IgD-negative memory B cell (primary cell): ENCODE data around the gene SLC43A2. TPM values are rescaled to one million over a fixed set of nuclear protein-coding genes. Genes with fewer than 3 reads are reported as not detected.

Experiments used
- H3K27ac Mint-ChIP-seq, 3 donors: one replicate each; pipeline ENCODE4 v1.8.0; 2020 to 2022; ENCODE audit warnings: mild to moderate bottlenecking in 3 of 3, mixed read lengths in 3 of 3, moderate library complexity in 1 of 3
- H3K27me3 Mint-ChIP-seq: one replicate; pipeline ENCODE4 v1.8.0; 2021; ENCODE audit warnings: mixed read lengths
- H3K36me3 Mint-ChIP-seq: one replicate; pipeline ENCODE4 v1.8.0; 2020; ENCODE audit warnings: mild to moderate bottlenecking, mixed read lengths
- H3K4me1 Mint-ChIP-seq, 3 donors: one replicate each; pipeline ENCODE4 v1.8.0; 2020 to 2022; ENCODE audit warnings: mixed read lengths in 3 of 3, mild to moderate bottlenecking in 1 of 3
- H3K4me3 Mint-ChIP-seq, 4 donors: one replicate each; pipeline ENCODE4 v1.8.0; 2020 to 2022; ENCODE audit warnings: mild to moderate bottlenecking in 4 of 4, mixed read lengths in 4 of 4, moderate library complexity in 3 of 4
- H3K9me3 Mint-ChIP-seq, 3 donors: one replicate each; pipeline ENCODE4 v1.8.0; 2020 to 2021; ENCODE audit warnings: mixed read lengths in 3 of 3, mild to moderate bottlenecking in 1 of 3
- polyA plus RNA-seq: library from polyadenylated mRNA; unstranded; fragments of 300-500 nt; fragmentation: Illumina TruSeq; gene quantifications from one replicate; pipeline ENCODE4 v1.2.3, GENCODE V29; 2021

Gene SLC43A2
- polyA plus RNA-seq, 1 donor from 2014 or later: 27.3 TPM

GRCh38 chr17:1559047-1560043 lies 69.3 kb downstream of the SLC43A2 start:
- H3K9me3 Mint-ChIP-seq: no peaks in the 10 kb centered on the region
- H3K27me3 Mint-ChIP-seq: no peaks in the 10 kb centered on the region
- peak overlapping the region in 2 of 3 donors; percentile 37 to 75 for H3K27ac Mint-ChIP-seq
- H3K4me1 Mint-ChIP-seq: peaks cover 22 to 58% (median 45%) of the 10 kb centered on the region in 3 donors
- no peaks in the 10 kb centered on the region for H3K36me3 Mint-ChIP-seq
- peak overlapping the region in 2 of 4 donors; percentile 9 to 90 for H3K4me3 Mint-ChIP-seq

DNA sequence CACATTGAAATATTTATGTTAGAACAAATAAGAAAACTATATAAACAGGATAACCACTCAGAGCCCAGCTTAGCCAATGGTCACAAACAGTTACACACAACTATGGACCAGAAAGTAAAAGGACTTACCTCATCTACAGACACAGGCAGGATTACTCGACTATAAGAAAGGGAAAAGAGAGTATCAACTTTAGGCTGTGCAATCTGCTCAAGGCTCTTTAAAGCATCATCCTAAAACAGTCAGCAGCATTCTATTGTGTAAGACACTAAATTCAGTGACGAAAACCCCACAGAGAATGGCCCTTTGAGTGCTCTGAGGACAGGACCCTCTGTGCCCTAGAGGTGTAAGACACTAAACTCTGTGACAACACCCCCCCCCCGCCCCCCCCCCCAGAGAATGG lies 70.2 kb downstream of the SLC43A2 start:
- no peaks in the 10 kb centered on the region for H3K36me3 Mint-ChIP-seq
- peaks cover 26 to 61% (median 47%) of the 10 kb centered on the region in 3 donors for H3K4me1 Mint-ChIP-seq

DNA sequence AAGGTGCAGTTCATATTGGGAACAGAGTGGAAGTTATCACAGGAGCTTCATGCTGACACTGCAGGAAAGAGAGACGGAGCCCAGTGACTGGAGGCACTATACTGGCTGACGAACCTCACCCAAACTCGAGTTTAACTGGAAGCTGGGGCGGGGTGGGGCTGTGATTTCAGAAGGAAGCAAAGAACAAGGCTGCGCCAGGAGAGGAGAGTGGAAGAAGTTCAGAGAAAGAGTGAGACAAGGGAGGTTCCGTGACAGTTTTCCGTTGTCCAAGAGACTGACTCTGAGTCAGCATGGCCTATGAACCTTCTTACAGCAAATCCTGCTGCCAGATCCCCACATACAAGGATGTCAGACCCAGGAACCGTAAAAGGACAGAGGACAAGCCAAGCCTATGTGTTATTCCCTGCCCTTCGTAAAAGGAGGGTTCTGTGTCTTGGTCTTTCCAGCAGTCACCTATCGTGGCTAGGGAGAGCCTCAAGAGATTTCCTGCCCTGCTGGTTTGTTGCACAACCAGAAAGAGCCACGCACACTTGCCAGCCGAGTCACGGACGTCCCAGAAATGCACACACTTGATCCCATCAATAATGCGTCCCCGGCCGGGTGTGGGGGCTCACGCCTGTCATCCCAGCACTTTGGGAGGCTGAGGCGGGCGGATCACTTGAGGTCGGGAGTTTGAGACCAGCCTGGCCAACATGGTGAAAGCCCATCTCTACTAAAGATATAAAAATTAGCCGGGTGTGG lies 71.1 kb downstream of the SLC43A2 start:
- Mint-ChIP-seq H3K9me3 (no peaks in the 10 kb centered on the region), H3K4me3 (peak overlapping the region in 1 of 4 donors; percentile 69), H3K27me3 (no peaks in the 10 kb centered on the region), H3K4me1 (peaks cover 30 to 65% (median 51%) of the 10 kb centered on the region in 3 donors), H3K36me3 (no peaks in the 10 kb centered on the region), H3K27ac (peak overlapping the region; percentile 80 to 91 (median 89))

More for the DNA sequence above, 70.2 kb downstream of the SLC43A2 start:
- Mint-ChIP-seq H3K4me3 (no peak overlapping the region), H3K27ac (no peak overlapping the region), H3K27me3 (no peaks in the 10 kb centered on the region), H3K9me3 (no peaks in the 10 kb centered on the region)

DNA sequence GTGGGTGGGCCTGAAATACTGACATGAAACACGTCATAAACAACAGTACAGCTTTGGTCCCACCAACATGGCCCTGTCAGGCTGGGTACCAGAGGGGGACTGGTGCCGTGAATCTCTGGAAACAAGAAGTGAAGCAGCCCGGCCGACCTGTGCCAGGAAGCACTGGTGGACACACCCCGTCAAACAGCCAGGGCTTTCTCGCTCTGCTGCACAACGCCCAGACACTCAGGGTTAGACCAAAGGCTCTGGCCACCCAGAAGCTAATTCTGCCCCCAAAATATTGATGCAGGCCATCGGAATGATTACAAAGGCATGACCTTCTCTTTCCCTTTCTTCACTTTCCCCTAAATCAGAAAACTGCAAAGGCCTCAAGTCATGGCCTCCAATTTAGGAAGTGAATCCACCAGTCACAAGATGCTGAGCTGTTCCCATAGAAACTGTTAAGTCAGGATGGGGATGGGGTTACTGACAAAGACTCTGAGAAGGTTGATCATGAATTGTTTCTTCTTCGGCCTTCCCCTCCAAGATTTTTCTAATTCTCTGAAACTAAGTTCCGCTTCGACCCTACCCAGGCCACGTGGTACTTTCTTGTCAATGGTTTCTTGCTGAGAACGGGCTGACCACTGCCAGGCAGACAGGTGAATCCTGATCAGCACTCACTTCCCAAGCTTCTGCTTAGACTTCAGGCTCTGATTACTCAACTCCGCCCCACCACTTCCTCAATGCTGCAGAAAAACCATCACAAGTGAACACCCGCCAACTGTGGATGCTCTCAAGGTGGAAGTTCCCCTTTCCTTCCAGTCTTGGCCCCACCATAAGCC lies 72.8 kb downstream of the SLC43A2 start:
- peaks cover 30 to 58% (median 43%) of the 10 kb centered on the region in 3 donors for H3K4me1 Mint-ChIP-seq
- no peaks in the 10 kb centered on the region for H3K27me3 Mint-ChIP-seq
- no peaks in the 10 kb centered on the region for H3K36me3 Mint-ChIP-seq
- no peaks in the 10 kb centered on the region for H3K9me3 Mint-ChIP-seq
- H3K27ac Mint-ChIP-seq: peak overlapping the region; percentile 80 to 94 (median 89)
- H3K4me3 Mint-ChIP-seq: peak overlapping the region; percentile 61 to 91 (median 78)

GRCh38 chr17:1554751-1555540 lies 73.7 kb downstream of the SLC43A2 start:
- Mint-ChIP-seq H3K4me1 (peaks cover 30 to 51% (median 39%) of the 10 kb centered on the region in 3 donors), H3K9me3 (no peaks in the 10 kb centered on the region), H3K4me3 (peak overlapping the region in 3 of 4 donors; percentile 61 to 91 (median 80)), H3K36me3 (peaks cover 2% of the 10 kb centered on the region), H3K27ac (peak overlapping the region; percentile 80 to 89 (median 83)), H3K27me3 (no peaks in the 10 kb centered on the region)

DNA sequence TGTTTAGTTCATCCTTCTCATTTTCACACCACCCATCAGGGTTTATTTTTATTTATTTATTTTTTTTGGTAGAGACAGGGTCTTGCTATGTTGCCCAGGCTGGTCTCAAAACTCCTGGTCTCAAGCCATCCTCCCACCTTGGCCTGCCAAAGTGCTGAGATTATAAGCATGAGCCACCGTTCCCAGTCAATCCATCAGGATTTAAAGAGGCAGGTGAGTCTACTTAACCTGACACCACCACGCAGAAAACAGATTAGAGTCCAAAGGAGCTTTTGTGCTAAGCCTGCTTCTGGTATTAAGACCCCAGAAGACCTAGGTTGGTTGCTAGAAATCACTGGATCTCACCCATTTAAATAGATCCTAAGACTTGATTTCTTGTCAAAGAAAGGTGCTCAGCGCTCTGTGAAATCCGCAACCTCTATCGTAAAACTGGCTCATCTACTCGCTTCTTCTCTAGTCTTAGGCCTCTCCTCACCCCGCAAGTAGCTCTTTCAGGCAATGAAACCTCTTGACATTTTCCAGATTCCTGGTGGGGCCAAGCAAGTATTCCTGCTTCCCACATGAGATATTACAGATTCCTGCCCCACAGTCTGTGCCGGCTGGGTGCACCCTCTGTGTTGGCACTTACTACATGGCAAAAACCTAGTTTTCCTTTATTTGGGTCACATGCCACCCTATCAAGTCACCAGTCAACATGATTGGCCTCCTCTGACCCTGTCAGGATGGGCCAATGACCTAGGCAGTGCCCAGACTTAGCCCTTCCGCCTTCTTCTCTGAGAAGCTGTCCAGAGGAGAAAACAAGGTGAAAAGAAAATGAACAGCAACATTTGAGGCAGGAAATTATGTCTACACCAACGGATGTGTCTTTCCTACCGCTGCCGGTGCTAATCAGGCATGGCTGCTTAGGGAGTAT lies 75.0 kb downstream of the SLC43A2 start:
- H3K27me3 Mint-ChIP-seq: no peaks in the 10 kb centered on the region
- peak overlapping the region; percentile 7 to 75 (median 64) for H3K27ac Mint-ChIP-seq
- peak overlapping the region in 2 of 4 donors; percentile 32 to 54 for H3K4me3 Mint-ChIP-seq
- peaks cover 2% of the 10 kb centered on the region for H3K36me3 Mint-ChIP-seq
- H3K9me3 Mint-ChIP-seq: no peaks in the 10 kb centered on the region
- H3K4me1 Mint-ChIP-seq: peaks cover 25 to 43% (median 40%) of the 10 kb centered on the region in 3 donors

- peak overlapping the region in 1 of 3 donors; percentile 7 for H3K27ac Mint-ChIP-seq
- H3K27me3 Mint-ChIP-seq: no peaks in the 10 kb centered on the region
- H3K36me3 Mint-ChIP-seq: peaks cover 5% of the 10 kb centered on the region
- H3K9me3 Mint-ChIP-seq: no peaks in the 10 kb centered on the region
- H3K4me1 Mint-ChIP-seq: peaks cover 25 to 43% (median 39%) of the 10 kb centered on the region in 3 donors
- H3K4me3 Mint-ChIP-seq: peak overlapping the region in 2 of 4 donors; percentile 38 to 44
Measured at GRCh38 chr17:1552932-1553331, 75.7 kb downstream of the SLC43A2 start.

GRCh38 chr17:1551741-1552140 lies 76.9 kb downstream of the SLC43A2 start:
- Mint-ChIP-seq H3K36me3 (peaks cover 5% of the 10 kb centered on the region), H3K4me3 (no peak overlapping the region)

DNA sequence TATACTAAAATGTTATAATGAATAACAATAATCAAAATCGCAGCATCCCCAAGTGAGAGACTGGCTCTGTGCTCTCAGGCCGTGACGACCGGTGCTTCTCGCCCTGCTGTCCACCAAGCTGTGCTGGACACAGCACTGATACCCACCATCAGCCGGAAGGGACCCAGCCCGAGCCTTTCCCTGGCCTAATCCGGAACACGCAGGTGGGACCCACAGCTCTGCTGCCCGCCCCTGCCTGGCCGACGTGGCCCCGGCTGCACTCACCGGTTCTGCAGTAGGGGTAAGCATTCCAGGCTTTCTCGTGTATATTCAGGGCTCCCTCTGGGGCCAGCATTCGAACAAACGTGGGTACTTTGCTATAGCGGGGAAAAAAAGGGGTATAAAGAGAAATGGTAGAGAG lies 80.6 kb downstream of the SLC43A2 start:
- Mint-ChIP-seq H3K4me3 (no peak overlapping the region), H3K27ac (no peak overlapping the region), H3K27me3 (no peaks in the 10 kb centered on the region), H3K36me3 (peaks cover 7% of the 10 kb centered on the region), H3K9me3 (no peaks in the 10 kb centered on the region), H3K4me1 (peaks cover 3 to 8% (median 6%) of the 10 kb centered on the region in 3 donors)

More at GRCh38 chr17:1551741-1552140, 76.9 kb downstream of the SLC43A2 start:
- peaks cover 25 to 36% (median 33%) of the 10 kb centered on the region in 3 donors for H3K4me1 Mint-ChIP-seq
- H3K9me3 Mint-ChIP-seq: no peaks in the 10 kb centered on the region
- no peak overlapping the region for H3K27ac Mint-ChIP-seq
- H3K27me3 Mint-ChIP-seq: no peaks in the 10 kb centered on the region

DNA sequence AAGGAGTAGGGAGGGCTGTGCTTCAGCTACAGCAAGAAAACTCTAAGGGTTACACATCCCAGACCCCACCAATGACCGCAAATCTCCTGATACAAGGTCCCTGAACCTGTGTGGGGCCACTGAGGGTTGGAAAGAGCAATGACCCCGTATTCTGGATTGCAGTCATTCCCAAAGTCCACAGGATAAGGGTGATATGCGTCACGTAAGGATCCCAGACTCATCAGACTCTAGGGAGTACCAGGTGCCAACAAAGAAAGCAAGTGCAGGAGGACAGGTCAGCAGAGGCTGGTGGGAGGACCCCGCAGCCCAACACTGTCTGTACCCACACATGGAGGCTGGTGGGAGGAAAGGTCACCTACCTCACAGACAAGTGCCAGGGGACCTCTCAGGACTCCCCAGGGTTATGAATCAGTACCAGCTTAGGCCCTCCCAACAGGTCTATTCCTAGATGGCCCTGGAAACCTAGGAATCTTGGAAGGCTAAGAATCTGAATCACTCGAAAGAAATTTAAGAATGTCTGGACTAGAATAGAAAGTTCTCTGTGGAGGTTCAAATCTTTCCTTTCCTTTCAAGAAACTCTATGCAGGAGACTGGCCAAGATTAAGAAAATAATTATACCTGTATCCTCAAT lies 82.2 kb downstream of the SLC43A2 start:
- Mint-ChIP-seq H3K9me3 (no peaks in the 10 kb centered on the region), H3K27me3 (no peaks in the 10 kb centered on the region), H3K36me3 (peaks cover 9% of the 10 kb centered on the region), H3K4me3 (no peak overlapping the region), H3K4me1 (peaks cover 0 to 4% (median 2%) of the 10 kb centered on the region in 3 donors), H3K27ac (no peak overlapping the region)

GRCh38 chr17:1545618-1546017 lies 83.0 kb downstream of the SLC43A2 start:
- H3K4me1 Mint-ChIP-seq: peaks cover 0 to 3% (median 2%) of the 10 kb centered on the region in 3 donors
- H3K9me3 Mint-ChIP-seq: no peaks in the 10 kb centered on the region
- H3K27ac Mint-ChIP-seq: no peak overlapping the region
- H3K4me3 Mint-ChIP-seq: no peak overlapping the region
- H3K27me3 Mint-ChIP-seq: no peaks in the 10 kb centered on the region
- H3K36me3 Mint-ChIP-seq: peaks cover 13% of the 10 kb centered on the region

GRCh38 chr17:1542316-1542715 lies 86.3 kb downstream of the SLC43A2 start:
- Mint-ChIP-seq H3K4me1 (peaks cover 0 to 2% (median 0%) of the 10 kb centered on the region in 3 donors), H3K27me3 (no peaks in the 10 kb centered on the region), H3K4me3 (no peak overlapping the region), H3K36me3 (peaks cover 10% of the 10 kb centered on the region), H3K9me3 (no peaks in the 10 kb centered on the region), H3K27ac (no peak overlapping the region)
